Measurements from ENCODE around the gene LILRB4.

- no peak for TF ChIP-seq POLR2AphosphoS5 (IDR thresholded peaks at IDR 0.05)
- no peak for TF ChIP-seq CTCF (IDR thresholded peaks at IDR 0.05 in 8 of 11, conservative IDR thresholded peaks at IDR 0.05 in 3 of 11)
- TF ChIP-seq POLR2A (IDR thresholded peaks at IDR 0.05), result no peak
Measured at GRCh38 chr19:54616057-54616456, 46.7 kb upstream of the LILRB4 start.

Measured in spleen (tissue), 7 donors.